Progenitor cell of endocrine pancreas (in vitro differentiated cells): ENCODE measurements around the gene HTR1E. TPM values are rescaled to one million over a fixed set of nuclear protein-coding genes. Genes with fewer than 3 reads are reported as not detected.
"Not testable (repeated sequence)": the region's sequence is repeated elsewhere in the genome, so short reads cannot be mapped to it uniquely, and the experiment has no call there.

ENCODE experiments used
- DNase-seq: peaks from one replicate; pipeline ENCODE4 v3.0.0; 2021; ENCODE audit warnings: low spot score; ENCODE audit not compliant: unreplicated experiment
- H3K27ac Mint-ChIP-seq: 2 replicates; pipeline ENCODE4 v1.8.0; 2021; ENCODE audit warnings: mild to moderate bottlenecking, moderate library complexity, mixed read lengths
- H3K27me3 Mint-ChIP-seq: 2 replicates; pipeline ENCODE4 v1.8.0; 2021; ENCODE audit warnings: mixed read lengths
- H3K36me3 Mint-ChIP-seq: 2 replicates; pipeline ENCODE4 v1.8.0; 2022; ENCODE audit warnings: mixed read lengths; ENCODE audit not compliant: insufficient read depth
- H3K4me1 Mint-ChIP-seq: 2 replicates; pipeline ENCODE4 v1.8.0; 2021; ENCODE audit warnings: low read depth, mixed read lengths
- H3K4me3 Mint-ChIP-seq: 2 replicates; pipeline ENCODE4 v1.8.0; 2021; ENCODE audit warnings: low read depth, mild to moderate bottlenecking, moderate library complexity, mixed read lengths
- H3K9me3 Mint-ChIP-seq: 2 replicates; pipeline ENCODE4 v1.8.0; 2021; ENCODE audit warnings: low read depth, mixed read lengths
- CTCF ChIP-seq: fragments of 200-600 bp; sonication (generic); IDR thresholded peaks from one replicate; pipeline ENCODE4 v1.5.0; 2021; ENCODE audit warnings: antibody characterized with exemption, mild to moderate bottlenecking; ENCODE audit not compliant: unreplicated experiment
- total RNA-seq: library from RNA; stranded (reverse); gene quantifications from 2 replicates; pipeline ENCODE4 v1.2.1, GENCODE V29; 2021

Gene HTR1E
- total RNA-seq, 1 donor from 2014 or later = not detected

- no peaks in the 10 kb centered on the region for H3K4me1 Mint-ChIP-seq
- no peaks in the 10 kb centered on the region for H3K36me3 Mint-ChIP-seq
- H3K9me3 Mint-ChIP-seq = peaks cover 5% of the 10 kb centered on the region
- no peak overlapping the region for H3K27ac Mint-ChIP-seq
- no peak for DNase-seq
- H3K4me3 Mint-ChIP-seq = no peak overlapping the region
- no peak for TF ChIP-seq CTCF
- H3K27me3 Mint-ChIP-seq = peaks cover 4% of the 10 kb centered on the region
Measured at GRCh38 chr6:86978251-86978650, 40.9 kb downstream of the HTR1E start.

- Mint-ChIP-seq H3K27me3 (no peaks in the 10 kb centered on the region), H3K36me3 (peaks cover 1% of the 10 kb centered on the region), H3K9me3 (peaks cover 46% of the 10 kb centered on the region), H3K27ac (no peak overlapping the region), H3K4me3 (no peak overlapping the region), H3K4me1 (no peaks in the 10 kb centered on the region)
- no peak for DNase-seq
- TF ChIP-seq CTCF = no peak
Measured at GRCh38 chr6:87001494-87001893, 64.2 kb downstream of the HTR1E start.

GRCh38 chr6:87002391-87002790 lies 65.1 kb downstream of the HTR1E start:
- not testable (repeated sequence) for H3K4me3 Mint-ChIP-seq, H3K4me1 Mint-ChIP-seq, H3K27ac Mint-ChIP-seq, DNase-seq, H3K36me3 Mint-ChIP-seq, H3K27me3 Mint-ChIP-seq
- peaks cover 48% of the 10 kb centered on the region for H3K9me3 Mint-ChIP-seq

GRCh38 chr6:87006541-87006940 lies 69.2 kb downstream of the HTR1E start:
- not testable (repeated sequence) for H3K4me1 Mint-ChIP-seq, DNase-seq, H3K36me3 Mint-ChIP-seq, H3K4me3 Mint-ChIP-seq, H3K27me3 Mint-ChIP-seq
- peaks cover 39% of the 10 kb centered on the region for H3K9me3 Mint-ChIP-seq
- peak overlapping the region; percentile 10 for H3K27ac Mint-ChIP-seq

- DNase-seq = not testable (repeated sequence)
Measured at GRCh38 chr6:87009581-87009980, 72.3 kb downstream of the HTR1E start.

GRCh38 chr6:87012035-87012434 lies 74.7 kb downstream of the HTR1E start:
- H3K4me1 Mint-ChIP-seq = no peaks in the 10 kb centered on the region
- no peak for TF ChIP-seq CTCF
- no peaks in the 10 kb centered on the region for H3K36me3 Mint-ChIP-seq
- H3K27me3 Mint-ChIP-seq = no peaks in the 10 kb centered on the region
- no peak overlapping the region for H3K4me3 Mint-ChIP-seq
- peaks cover 9% of the 10 kb centered on the region for H3K9me3 Mint-ChIP-seq
- no peak for DNase-seq
- no peak overlapping the region for H3K27ac Mint-ChIP-seq

More at GRCh38 chr6:87009581-87009980, 72.3 kb downstream of the HTR1E start:
- H3K27ac Mint-ChIP-seq, H3K36me3 Mint-ChIP-seq, H3K4me3 Mint-ChIP-seq, H3K27me3 Mint-ChIP-seq, H3K4me1 Mint-ChIP-seq: not testable (repeated sequence)
- H3K9me3 Mint-ChIP-seq = peaks cover 24% of the 10 kb centered on the region

- Mint-ChIP-seq H3K27ac (no peak overlapping the region), H3K27me3 (no peaks in the 10 kb centered on the region), H3K36me3 (no peaks in the 10 kb centered on the region), H3K9me3 (peaks cover 9% of the 10 kb centered on the region), H3K4me1 (no peaks in the 10 kb centered on the region), H3K4me3 (no peak overlapping the region)
- DNase-seq = no peak
- TF ChIP-seq CTCF = no peak
Measured at GRCh38 chr6:87012743-87013142, 75.4 kb downstream of the HTR1E start.
